Gastroesophageal sphincter (tissue), 4 donors: ENCODE measurements around the gene PIM3. TPM values are rescaled to one million over a fixed set of nuclear protein-coding genes. Genes with fewer than 3 reads are reported as not detected.

Experiments
- ATAC-seq: fragments of 150-250 bp; one replicate; pipeline ENCODE4 v1.9.1; 2016; ENCODE audit warnings: mild to moderate bottlenecking, moderate library complexity
- H3K27ac ChIP-seq, 4 donors: fragments of 200-600 bp; sonication (generic) in 3 of 4; 1 replicate in 3 of 4; 2 replicates in 1 of 4; pipeline ENCODE4 v1.5.1; 2016 to 2019
- H3K27me3 ChIP-seq: fragments of 200-600 bp; sonication (generic); one replicate; pipeline ENCODE4 v1.5.1; 2019
- H3K36me3 ChIP-seq, 2 donors: fragments of 200-600 bp; sonication (generic); one replicate each; pipeline ENCODE4 v1.5.1; 2019; ENCODE audit warnings: control low read depth in 1 of 2
- H3K4me1 ChIP-seq, 3 donors: fragments of 200-600 bp; sonication (generic); 1 replicate in 2 of 3; 2 replicates in 1 of 3; pipeline ENCODE4 v1.5.1; 2016 to 2019; ENCODE audit warnings: control low read depth in 2 of 3
- H3K4me3 ChIP-seq, 2 donors: fragments of 200-600 bp; sonication (generic); one replicate each; pipeline ENCODE4 v1.5.1; 2019; ENCODE audit warnings: mild to moderate bottlenecking in 1 of 2, moderate library complexity in 1 of 2
- H3K9me3 ChIP-seq, 3 donors: fragments of 200-600 bp; sonication (generic); one replicate each; pipeline ENCODE4 v1.5.1; 2017 to 2019; ENCODE audit warnings: control low read depth in 2 of 3
- CTCF ChIP-seq, 4 experiments: fragments of 200-600 bp in 2 of 4; fragments of 450-650 bp in 2 of 4; sonication (generic) in 1 of 4; IDR thresholded peaks; one replicate each; pipeline ENCODE4 v1.5.1; 2017 to 2019; ENCODE audit warnings: antibody characterized with exemption in 4 of 4, mild to moderate bottlenecking in 2 of 4, moderate library complexity in 2 of 4
- EP300 ChIP-seq: sonication (generic); formaldehyde crosslinking; IDR thresholded peaks from one replicate; pipeline ENCODE4 v1.6.1; 2017; ENCODE audit warnings: antibody characterized with exemption, mild to moderate bottlenecking
- POLR2A ChIP-seq, 2 donors: fragments of 450-650 bp; IDR thresholded peaks; one replicate each; pipeline ENCODE4 v1.6.1; 2017; ENCODE audit warnings: antibody characterized with exemption in 2 of 2, mild to moderate bottlenecking in 2 of 2, moderate library complexity in 1 of 2
- POLR2AphosphoS5 ChIP-seq: sonication (generic); formaldehyde crosslinking; IDR thresholded peaks from one replicate; pipeline ENCODE4 v1.6.1; 2017; ENCODE audit warnings: antibody characterized with exemption
- WGBS, 2 donors: methylation state at CpG; one replicate each; pipeline ENCODE4 v1.1.5; 2018; ENCODE audit warnings: low coverage in 1 of 2; 5-methylcytosine and 5-hydroxymethylcytosine counted together
- total RNA-seq, 4 donors: library from RNA; depleted of rRNA; stranded (reverse); fragments of >200 nt; gene quantifications; one replicate each; pipeline ENCODE4 v1.1.0, GENCODE V29; 2016

Gene PIM3
- total RNA-seq, 4 donors from 2014 or later = 30.0 to 58.3 (median 46.4) TPM

DNA sequence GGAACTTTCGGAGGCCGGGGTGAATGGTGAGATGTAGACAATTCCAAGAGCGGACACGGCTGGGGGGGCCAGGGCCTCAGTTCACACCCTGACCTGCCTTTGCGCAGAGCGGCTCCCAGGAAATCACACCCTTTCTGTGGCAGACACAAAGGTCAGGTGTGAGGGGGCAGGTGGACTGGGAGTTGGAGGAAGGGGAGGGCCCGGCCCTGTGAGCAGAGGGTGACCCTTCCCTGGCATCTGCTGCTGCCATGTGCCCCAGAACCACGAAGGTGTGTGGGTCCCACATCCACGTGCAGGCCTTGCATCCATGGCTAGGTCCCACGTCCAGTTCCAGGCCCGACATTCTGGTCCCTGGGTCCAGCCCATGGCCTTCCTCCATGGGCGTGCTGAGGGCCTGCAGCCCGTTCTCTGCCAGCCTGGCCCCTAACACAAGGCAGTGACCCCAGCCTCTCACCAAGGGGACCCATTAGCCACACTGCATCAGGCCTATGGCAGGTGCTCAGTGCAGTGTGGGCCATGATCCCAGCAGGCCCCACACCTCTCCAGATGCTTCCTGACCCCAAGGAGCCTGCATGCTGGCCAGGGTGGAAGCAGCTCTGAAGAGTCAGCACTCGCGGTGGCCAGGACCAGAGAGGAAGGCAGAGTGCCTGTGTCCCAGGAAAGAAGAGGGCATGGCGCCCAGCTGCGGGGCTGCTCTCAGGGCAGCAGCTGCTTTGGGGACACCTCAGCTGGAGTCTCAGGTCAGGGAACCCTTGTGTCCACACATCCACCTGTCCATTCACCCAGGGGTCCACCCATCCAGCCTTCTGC lies 18.9 kb upstream of the PIM3 start:
- H3K27me3 ChIP-seq = no peaks in the 10 kb centered on the region
- H3K4me3 ChIP-seq = no peak overlapping the region
- no peak overlapping the region for H3K27ac ChIP-seq
- no peaks in the 10 kb centered on the region for H3K36me3 ChIP-seq
- TF ChIP-seq CTCF (IDR thresholded peaks at IDR 0.05) = no peak
- no peak for TF ChIP-seq POLR2AphosphoS5
- TF ChIP-seq EP300 = no peak
- TF ChIP-seq POLR2A (IDR thresholded peaks at IDR 0.05) = no peak
- H3K4me1 ChIP-seq = peaks cover 0 to 25% (median 9%) of the 10 kb centered on the region in 3 donors
- ATAC-seq = no peak
- H3K9me3 ChIP-seq = no peaks in the 10 kb centered on the region
- 87% methylated on average over 3 of the region's 17 CpGs; no CpG with 5 or more reads in 1 of the 2 donors for WGBS, 2 donors

DNA sequence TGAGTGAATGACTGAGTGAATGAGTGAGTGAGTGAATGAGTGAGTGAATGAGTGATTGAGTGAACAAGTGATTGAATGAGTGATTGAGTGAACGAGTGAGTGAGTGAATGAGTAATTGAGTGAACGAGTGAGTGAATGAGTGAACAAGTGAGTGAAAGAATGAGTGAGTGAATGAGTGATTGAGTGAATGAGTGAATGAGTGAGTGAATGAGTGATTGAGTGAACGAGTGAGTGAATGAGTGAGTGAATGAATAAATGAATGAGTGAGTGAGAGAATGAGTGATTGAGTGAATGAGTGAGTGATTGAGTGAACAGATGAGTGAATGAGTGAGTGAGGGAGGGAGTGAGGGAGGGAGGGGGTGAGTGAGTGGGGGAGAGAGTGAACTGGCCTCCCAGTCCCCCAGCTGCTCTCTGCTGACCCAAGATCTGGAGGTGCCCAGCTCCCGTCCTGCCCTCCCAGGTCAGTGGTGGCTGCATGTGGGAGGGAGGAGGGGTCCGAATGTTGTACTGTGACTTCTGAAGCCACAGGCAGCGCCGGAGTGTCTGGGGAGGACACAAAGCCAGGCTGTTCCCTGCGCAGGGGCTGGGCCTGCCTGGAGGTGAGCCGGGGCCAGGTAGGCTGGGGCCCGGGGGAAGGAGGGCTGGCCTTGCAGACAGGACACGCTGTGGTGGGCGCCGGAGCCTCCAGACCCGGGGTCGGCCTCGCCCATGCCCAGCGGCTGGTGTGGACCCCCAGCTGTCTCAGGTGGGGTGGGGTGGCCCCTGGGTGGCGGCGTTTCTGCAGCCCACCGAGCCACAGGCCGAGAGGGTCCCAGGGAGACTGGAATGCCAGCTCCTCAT lies 17.8 kb upstream of the PIM3 start:
- no peak overlapping the region for H3K27ac ChIP-seq
- 78 to 94% methylated on average over 2 to 5 of the region's 21 CpGs for WGBS, 2 donors
- H3K36me3 ChIP-seq = no peaks in the 10 kb centered on the region
- H3K4me3 ChIP-seq = no peak overlapping the region
- TF ChIP-seq CTCF (IDR thresholded peaks at IDR 0.05) = no peak
- no peak for TF ChIP-seq POLR2AphosphoS5
- TF ChIP-seq EP300 = no peak
- TF ChIP-seq POLR2A (IDR thresholded peaks at IDR 0.05) = no peak
- ATAC-seq = no peak
- H3K9me3 ChIP-seq = no peaks in the 10 kb centered on the region
- H3K4me1 ChIP-seq = peaks cover 0 to 14% (median 0%) of the 10 kb centered on the region in 3 donors
- H3K27me3 ChIP-seq = no peaks in the 10 kb centered on the region

DNA sequence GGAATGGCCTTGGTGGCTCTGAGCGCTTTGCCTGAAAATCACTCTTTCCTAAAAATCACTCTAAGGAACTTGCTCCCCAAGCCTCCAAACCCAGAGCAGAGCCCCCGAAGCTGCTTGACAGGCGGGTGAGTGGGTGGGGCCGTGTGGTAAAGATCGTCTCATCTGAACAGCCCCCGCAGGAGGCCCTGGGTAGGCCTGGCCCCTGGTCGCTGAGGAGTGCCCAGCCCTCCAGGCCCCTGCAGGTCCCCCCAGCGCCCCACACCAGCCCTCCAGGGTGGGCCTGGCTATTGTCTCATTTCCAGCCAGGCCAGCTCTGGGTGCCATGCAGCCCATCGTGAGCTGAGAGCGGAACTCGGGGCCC lies 17.2 kb upstream of the PIM3 start:
- no peak for ATAC-seq
- Histone ChIP-seq H3K9me3 (no peaks in the 10 kb centered on the region), H3K4me1 (peaks cover 0 to 8% (median 0%) of the 10 kb centered on the region in 3 donors), H3K36me3 (no peaks in the 10 kb centered on the region), H3K27ac (no peak overlapping the region), H3K4me3 (no peak overlapping the region), H3K27me3 (no peaks in the 10 kb centered on the region)
- TF ChIP-seq CTCF (IDR thresholded peaks at IDR 0.05) = no peak
- no peak for TF ChIP-seq POLR2A (IDR thresholded peaks at IDR 0.05)
- WGBS, 2 donors = no CpG with 5 or more reads among the region's 11 CpGs

- WGBS, 2 donors = 93% methylated on average over 3 of the region's 25 CpGs; no CpG with 5 or more reads in 1 of the 2 donors
- H3K36me3 ChIP-seq = no peaks in the 10 kb centered on the region
- H3K4me3 ChIP-seq = no peak overlapping the region
- no peaks in the 10 kb centered on the region for H3K27me3 ChIP-seq
- peaks cover 0 to 3% (median 0%) of the 10 kb centered on the region in 3 donors for H3K4me1 ChIP-seq
- TF ChIP-seq CTCF (IDR thresholded peaks at IDR 0.05) = no peak
- no peak for TF ChIP-seq EP300
- no peak for TF ChIP-seq POLR2A (IDR thresholded peaks at IDR 0.05)
- TF ChIP-seq POLR2AphosphoS5 = no peak
- no peak for ATAC-seq
- no peaks in the 10 kb centered on the region for H3K9me3 ChIP-seq
- no peak overlapping the region for H3K27ac ChIP-seq
Observed at GRCh38 chr22:49943771-49944398, 16.7 kb upstream of the PIM3 start.
